Measurements from ENCODE around the gene NTSR1.

The NTSR1 gene

DNA sequence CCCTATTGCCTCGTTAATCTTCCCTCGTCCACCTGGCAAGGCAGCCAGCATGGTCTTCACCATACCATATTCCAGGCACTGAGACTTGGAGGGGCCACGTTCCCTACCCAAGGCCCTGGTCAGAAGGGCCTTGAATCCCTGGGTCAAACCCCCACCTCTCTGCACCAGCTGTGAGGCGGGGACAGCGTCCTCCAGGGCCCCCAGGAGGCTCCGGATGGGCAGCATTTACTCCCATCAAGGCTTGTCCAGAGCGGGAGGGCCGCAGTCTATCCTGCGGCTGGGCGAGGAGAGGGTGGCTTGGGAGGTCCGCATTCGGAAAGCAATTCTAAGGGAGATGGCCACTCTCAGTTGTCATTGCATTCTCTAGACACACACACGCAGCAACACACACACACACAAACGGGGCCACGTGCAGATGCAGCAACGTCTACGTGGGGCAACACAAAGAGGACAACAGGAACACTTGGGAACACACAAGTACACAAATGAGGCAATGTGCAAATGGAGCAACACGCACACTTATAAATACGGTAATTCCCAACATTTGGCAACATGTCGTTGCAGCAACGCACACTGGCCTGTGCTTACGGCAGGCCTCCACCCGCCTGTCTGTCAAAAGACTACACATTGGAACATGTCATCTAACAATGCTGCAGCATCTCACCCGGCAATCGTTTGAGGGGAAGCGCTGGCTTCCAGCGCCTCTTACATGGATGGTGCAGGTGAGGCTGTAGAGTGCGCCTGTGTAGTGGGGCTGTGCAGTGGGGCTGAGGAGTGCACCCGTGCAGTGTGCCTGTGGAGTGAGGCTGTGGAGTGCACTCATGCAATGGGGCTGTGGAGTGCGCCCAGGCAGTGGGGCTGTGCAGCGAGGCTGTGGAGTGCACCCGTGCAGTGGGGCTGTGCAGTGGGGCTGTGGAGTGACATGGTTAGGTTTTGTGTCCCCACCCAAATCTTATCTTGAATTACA lies 12.9 kb upstream of the NTSR1 start:
- no peak for DNase-seq

- DNase-seq, result no peak
Observed at GRCh38 chr20:62696434-62696957, 12.1 kb upstream of the NTSR1 start.

DNA sequence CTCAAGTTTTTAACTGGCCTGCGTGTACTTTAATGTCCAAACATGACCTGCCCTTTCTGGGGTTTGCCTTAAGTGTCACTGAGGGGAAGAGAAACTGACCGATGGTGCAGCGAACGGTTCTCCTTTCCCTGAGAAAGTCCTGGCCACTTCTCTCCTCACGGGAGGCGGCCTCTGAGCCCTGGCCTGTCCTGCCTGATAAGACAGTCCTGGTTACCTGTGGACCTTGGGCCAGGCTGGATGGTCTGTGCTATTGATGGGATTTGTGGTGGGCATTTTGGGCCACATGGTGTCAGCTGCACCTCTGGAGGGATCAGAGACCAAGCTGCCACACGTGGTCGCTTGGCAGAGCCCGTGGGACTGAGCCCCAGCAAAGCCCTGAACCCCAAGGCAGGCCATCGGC lies 11.6 kb upstream of the NTSR1 start:
- no peak for DNase-seq

- DNase-seq, result no peak
Observed at GRCh38 chr20:62697468-62697912, 11.1 kb upstream of the NTSR1 start.

GRCh38 chr20:62698231-62698630 lies 10.4 kb upstream of the NTSR1 start:
- no peak for DNase-seq

DNA sequence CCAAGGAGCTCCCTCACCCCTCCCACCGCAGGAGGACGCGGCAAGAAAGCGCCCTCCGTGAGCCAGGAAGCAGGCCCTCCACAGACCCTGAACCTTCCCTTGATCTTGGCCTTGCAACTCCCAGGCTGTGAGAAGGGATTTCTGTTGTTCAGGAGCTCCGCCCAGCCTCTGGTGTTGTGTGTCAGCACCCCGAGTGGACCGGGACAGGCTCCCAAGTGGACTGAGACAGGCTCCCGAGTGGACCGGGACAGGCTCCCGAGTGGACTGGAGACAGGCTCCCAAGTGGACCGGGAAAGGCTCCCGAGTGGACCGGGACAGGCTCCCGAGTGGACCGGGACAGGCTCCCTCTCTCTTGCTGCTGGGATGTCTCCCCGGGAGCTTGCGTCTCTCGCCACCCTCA lies 9.3 kb upstream of the NTSR1 start:
- no peak for DNase-seq

DNA sequence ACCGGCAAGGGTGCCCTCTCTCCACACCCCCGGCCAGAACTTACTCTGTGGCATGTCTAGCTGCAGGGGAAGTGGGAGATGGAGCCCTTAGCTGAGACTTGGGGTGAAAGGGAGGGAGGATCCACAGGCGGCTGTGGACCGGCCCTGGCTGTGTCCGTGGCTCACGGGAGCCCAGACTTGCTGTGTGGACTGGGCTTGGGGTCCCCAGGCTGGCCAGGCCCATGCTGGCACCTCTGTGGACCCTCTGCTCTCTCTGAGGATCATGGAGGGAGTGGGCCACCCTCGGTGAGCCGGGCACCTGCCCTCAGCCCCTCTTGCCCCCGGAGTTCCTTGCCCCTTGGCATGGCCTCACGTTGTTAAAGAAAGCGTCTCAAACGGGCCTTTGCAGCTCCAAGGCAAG lies 8.9 kb upstream of the NTSR1 start:
- DNase-seq, result no peak

- no peak for DNase-seq
Observed at GRCh38 chr20:62700261-62700930, 8.2 kb upstream of the NTSR1 start.

GRCh38 chr20:62701161-62702012 lies 7.2 kb upstream of the NTSR1 start:
- DNase-seq, result no peak

DNA sequence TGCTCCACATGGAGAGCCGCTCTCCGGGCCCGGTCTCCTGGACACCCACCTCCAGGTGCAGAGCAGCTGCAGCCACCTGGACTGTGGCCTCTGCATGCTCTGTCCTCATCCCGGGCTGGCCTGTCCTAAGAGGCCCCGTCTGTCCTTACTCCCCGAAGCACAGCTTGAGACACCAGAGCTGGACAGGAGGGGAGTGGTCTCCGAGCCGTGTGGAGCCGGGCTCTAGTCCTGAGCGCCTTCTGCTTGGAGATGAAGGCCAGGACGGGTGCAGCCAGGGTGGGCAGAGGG lies 6.7 kb upstream of the NTSR1 start:
- no peak for DNase-seq

- DNase-seq, result peak; percentile 90
Observed at GRCh38 chr20:62702895-62703852, 5.5 kb upstream of the NTSR1 start.

GRCh38 chr20:62703853-62704228 lies 4.8 kb upstream of the NTSR1 start:
- DNase-seq, result no peak

GRCh38 chr20:62704341-62704948 lies 4.2 kb upstream of the NTSR1 start:
- DNase-seq, result peak; percentile 78

GRCh38 chr20:62705627-62706026 lies 3.0 kb upstream of the NTSR1 start:
- no peak for DNase-seq

GRCh38 chr20:62706344-62706743 lies 2.3 kb upstream of the NTSR1 start:
- no peak for DNase-seq

DNA sequence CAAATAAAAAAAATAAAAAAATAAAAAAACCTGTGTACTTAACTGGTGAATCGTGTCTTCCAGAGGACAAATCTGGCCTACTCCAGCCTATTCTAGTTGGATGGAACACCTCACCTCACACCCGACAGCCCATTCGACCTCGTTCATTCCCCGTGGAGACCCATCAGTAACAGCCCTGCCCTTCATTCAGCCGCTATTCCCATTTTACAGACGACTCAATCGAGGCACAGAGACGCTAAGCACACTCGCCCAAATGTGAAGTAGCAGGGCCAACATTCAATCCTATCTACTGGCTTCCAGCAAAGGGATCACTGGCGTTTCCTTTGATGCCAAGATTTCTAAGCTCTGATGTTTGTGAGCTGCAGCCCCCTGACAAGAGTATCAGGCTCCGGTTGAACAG lies 1.8 kb upstream of the NTSR1 start:
- DNase-seq, result no peak

- no peak for DNase-seq
Observed at GRCh38 chr20:62707276-62707920, 1.2 kb upstream of the NTSR1 start.

GRCh38 chr20:62707921-62708521 lies 615 bp upstream of the NTSR1 start:
- no peak for DNase-seq

DNA sequence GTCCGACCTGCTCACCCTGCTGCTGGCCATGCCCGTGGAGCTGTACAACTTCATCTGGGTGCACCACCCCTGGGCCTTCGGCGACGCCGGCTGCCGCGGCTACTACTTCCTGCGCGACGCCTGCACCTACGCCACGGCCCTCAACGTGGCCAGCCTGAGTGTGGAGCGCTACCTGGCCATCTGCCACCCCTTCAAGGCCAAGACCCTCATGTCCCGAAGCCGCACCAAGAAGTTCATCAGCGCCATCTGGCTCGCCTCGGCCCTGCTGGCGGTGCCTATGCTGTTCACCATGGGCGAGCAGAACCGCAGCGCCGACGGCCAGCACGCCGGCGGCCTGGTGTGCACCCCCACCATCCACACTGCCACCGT lies 885 bp downstream of the NTSR1 start:
- DNase-seq, result no peak

GRCh38 chr20:62710221-62710885 lies 1.7 kb downstream of the NTSR1 start:
- no peak for DNase-seq
